ENCODE measurements around the gene ISM1.

GRCh38 chr20:13249798-13250170 is 28.7 kb downstream of the ISM1 start:
- TF ChIP-seq EZH2 (IDR thresholded peaks at IDR 0.05; ENCODE audit: borderline replicate concordance, low read depth, low read length, severe bottlenecking) (no peak), POLR2A (IDR thresholded peaks at IDR 0.05; ENCODE audit: low read depth, low read length) (no peak), CTCF (IDR thresholded peaks at IDR 0.05; ENCODE audit: extremely low read depth in 1 of 2, insufficient read depth in 1 of 2, low read depth in 1 of 2, low read length in 2 of 2) (no peak), POLR2AphosphoS5 (IDR thresholded peaks at IDR 0.05; ENCODE audit: insufficient read depth, low read depth, low read length) (no peak), FOS (IDR thresholded peaks at IDR 0.05; ENCODE audit: borderline replicate concordance, insufficient read depth, low read length) (no peak)
- TF ChIP-seq, protein P1, sequence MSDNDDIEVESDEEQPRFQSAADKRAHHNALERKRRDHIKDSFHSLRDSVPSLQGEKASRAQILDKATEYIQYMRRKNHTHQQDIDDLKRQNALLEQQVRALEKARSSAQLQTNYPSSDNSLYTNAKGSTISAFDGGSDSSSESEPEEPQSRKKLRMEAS (IDR thresholded peaks at IDR 0.05; ENCODE audit: insufficient read depth, insufficient read length) = no peak

Measured in endothelial cell of umbilical vein (primary cell).